Measurements from ENCODE around the gene DLGAP4. TPM values are rescaled to one million over a fixed set of nuclear protein-coding genes. Genes with fewer than 3 reads are reported as not detected.

The DLGAP4 gene
- total and polyA plus RNA-seq, 2 of the 8 experiments (the other 6 are each of a cell fraction or from before 2014, with no cell fraction given) = 41.2 to 57.2 TPM

DNA sequence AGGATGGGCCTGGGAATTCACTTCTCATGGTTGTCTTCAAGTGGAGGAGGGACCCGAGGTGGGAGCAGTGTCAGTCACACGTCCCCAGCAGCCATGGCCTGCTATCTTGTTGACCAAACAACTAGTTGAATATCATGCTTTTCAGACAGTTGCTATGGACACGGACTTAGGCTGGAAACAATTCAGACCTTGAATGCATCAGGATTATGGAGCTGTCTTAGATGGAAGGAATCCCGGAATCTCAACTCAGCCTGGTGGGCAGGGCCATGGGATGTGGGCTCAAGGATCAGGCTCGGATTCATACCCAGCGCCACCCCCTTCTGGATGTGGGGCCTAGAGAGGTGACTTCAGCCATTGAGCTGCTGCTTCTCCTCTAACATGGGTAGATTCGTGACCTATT, 112.6 kb downstream of the DLGAP4 start:
- Histone ChIP-seq H4K91ac (replicated peaks; ENCODE audit: insufficient read length, low read length) (no peak overlapping the region), H2BK15ac (ENCODE audit: low read length) (no peak overlapping the region), H2BK20ac (ENCODE audit: low read length) (no peak overlapping the region), H2AK5ac (ENCODE audit: low read depth, low read length) (no peak overlapping the region), H3K23me2 (ENCODE audit: low read depth, low read length) (no peaks in the 10 kb centered on the region), H3K18ac (ENCODE audit: extremely low read depth, low read length) (no peak overlapping the region), H3K9ac (replicated peaks in 1 of 4; ENCODE audit: extremely low read depth in 1 of 4, low read depth in 3 of 4, low read length in 3 of 4) (no peak overlapping the region; a peak in 1 of 7 replicates), H3K79me1 (ENCODE audit: low read depth, low read length) (no peaks in the 10 kb centered on the region), H3K9me3 (ENCODE audit: insufficient read depth in 2 of 2, low read depth in 1 of 2, low read length in 1 of 2) (no peaks in the 10 kb centered on the region), H3K4ac (replicated peaks; ENCODE audit: insufficient read length, low read depth, low read length) (no peak overlapping the region), H2BK12ac (ENCODE audit: low read depth, low read length) (no peak overlapping the region), H2BK120ac (replicated peaks; ENCODE audit: low read depth, low read length) (no peak overlapping the region), H4K8ac (ENCODE audit: extremely low read depth, insufficient read depth, low read length) (no peak overlapping the region), H3K27me3 (replicated peaks in 1 of 4; ENCODE audit: control insufficient read depth in 3 of 4, extremely low read depth in 1 of 4, insufficient read depth in 3 of 4, low read length in 3 of 4) (no peaks in the 10 kb centered on the region), H4K20me1 (replicated peaks in 1 of 2; ENCODE audit: control insufficient read depth in 1 of 2, insufficient read depth in 2 of 2, low read length in 2 of 2) (peaks cover 0 to 1% of the 10 kb centered on the region in 2 experiments), H3K36me3 (ENCODE audit: control insufficient read depth in 2 of 4, insufficient read depth in 4 of 4, low read length in 3 of 4) (no peaks in the 10 kb centered on the region), H3K56ac (replicated peaks; ENCODE audit: insufficient read length, low read depth, low read length) (no peak overlapping the region), H3K4me3 (ENCODE audit: extremely low read depth in 1 of 4, insufficient read depth in 2 of 4, low read depth in 3 of 4, low read length in 4 of 4) (no peak overlapping the region), H2AFZ (ENCODE audit: low read length) (no peak overlapping the region), H3K4me2 (ENCODE audit: insufficient read depth in 1 of 2, low read depth in 2 of 2, low read length in 2 of 2) (no peak overlapping the region), H3K27ac (ENCODE audit: low read depth, low read length) (no peak overlapping the region), H4K5ac (ENCODE audit: insufficient read length, low read depth, low read length) (no peak overlapping the region), H2BK5ac (ENCODE audit: low read depth, low read length) (no peak overlapping the region), H3K79me2 (ENCODE audit: control insufficient read depth in 1 of 2, insufficient read depth in 2 of 2, low read length in 2 of 2) (no peaks in the 10 kb centered on the region), H3K23ac (ENCODE audit: insufficient read length) (no peak overlapping the region), H3K14ac (ENCODE audit: insufficient read length) (no peak overlapping the region), H3K4me1 (replicated peaks in 1 of 4; ENCODE audit: control insufficient read depth in 3 of 4, insufficient read depth in 4 of 4, low read length in 3 of 4) (no peaks in the 10 kb centered on the region)
- TF ChIP-seq SP4 (IDR thresholded peaks at IDR 0.05; ENCODE audit: low read length) = no peak
- no peak for TF ChIP-seq POLR2AphosphoS5 (IDR thresholded peaks at IDR 0.05; ENCODE audit: low read depth, low read length)
- POLR2A ChIA-PET (ENCODE audit: partially characterized antibody) = no interaction called here
- WGBS, 2 experiments (ENCODE audit: extremely low coverage in 1 of 2, insufficient coverage in 1 of 2, insufficient read length in 1 of 2, insufficient replicate concordance in 2 of 2, low coverage in 1 of 2, low lambda C conversion rate in 2 of 2, missing lambda C conversion rate in 1 of 2) = 90% methylated on average over 7 of the region's 7 CpGs; no CpG with 5 or more reads in 1 of the 2 experiments
- no peak for FAIRE-seq
- CTCF ChIA-PET (ENCODE audit: partially characterized antibody) = interaction anchor here (0.7 to 1.7 kb wide), 7 partner anchors 17 to 216 kb away, joined by 3 to 4 read pairs (median 3); no protein-coding TSS in a partner anchor
- DNase-seq (ENCODE audit: low read depth in 1 of 2, low spot score in 2 of 2) = no peak

Data from H1 (cell line).